IMR-90 (cell line): ENCODE data around the gene PFDN1. TPM values are rescaled to one million over a fixed set of nuclear protein-coding genes. Genes with fewer than 3 reads are reported as not detected.
A peak's percentile ranks its signal among the peaks of the same experiment; 100 is the strongest.
"Not testable (repeated sequence)": the region's sequence is repeated elsewhere in the genome, so short reads cannot be mapped to it uniquely, and the experiment has no call there.

Experiments
- ATAC-seq: fragments of 200-7000 bp; cut with Tn5 transposase; 2 replicates; pipeline ENCODE4 v1.9.1; 2020; ENCODE audit warnings: low read depth, mild to moderate bottlenecking, moderate library complexity
- BruUV-seq: library from RNA; stranded (reverse); fragments of 400-500 nt; replicated peaks from 2 replicates; lab custom pipeline; 2021; lab: Mats Ljungman, UMichigan
- CTCF ChIA-PET: fragments of 300-600 bp; formaldehyde crosslinking; extraction: SDS; loops from one replicate; lab custom pipeline; 2021; ENCODE audit warnings: antibody characterized with exemption; lab: Yijun Ruan, JAX
- POLR2A ChIA-PET: fragments of 300-600 bp; sonication (Branson Sonifier 250); formaldehyde crosslinking; loops from one replicate; lab custom pipeline; 2022; ENCODE audit warnings: antibody characterized with exemption; ENCODE audit not compliant: unreplicated experiment; lab: Charles Lee
- DNase-seq: peaks from one replicate; pipeline ENCODE4 v3.0.0; 2013
- H2AFZ ChIP-seq: replicated peaks from 2 replicates; pipeline ENCODE3; 2013; ENCODE audit warnings: low read length, mild to moderate bottlenecking; ENCODE audit not compliant: poor library complexity
- H2AK5ac ChIP-seq: 2 replicates; pipeline ENCODE4 v1.6.1; 2013; ENCODE audit warnings: low read depth, low read length, inconsistent platforms
- H2AK9ac ChIP-seq: replicated peaks from 2 replicates; pipeline ENCODE3; 2013; ENCODE audit warnings: mild to moderate bottlenecking, low read depth, low read length, moderate library complexity; ENCODE audit not compliant: poor library complexity
- H2BK120ac ChIP-seq: 2 replicates; pipeline ENCODE4 v1.6.1; 2013; ENCODE audit warnings: low read depth, low read length, inconsistent platforms
- H2BK15ac ChIP-seq: 3 replicates; pipeline ENCODE4 v1.6.1; 2013; ENCODE audit warnings: low read depth, low read length, inconsistent platforms
- H2BK20ac ChIP-seq: 2 replicates; pipeline ENCODE4 v1.6.1; 2013; ENCODE audit warnings: low read depth, mild to moderate bottlenecking, inconsistent platforms, low read length, moderate library complexity
- H2BK5ac ChIP-seq: 2 replicates; pipeline ENCODE4 v1.6.1; 2013; ENCODE audit warnings: mild to moderate bottlenecking, low read depth, low read length, inconsistent platforms; ENCODE audit not compliant: poor library complexity, severe bottlenecking
- H3K14ac ChIP-seq: replicated peaks from 2 replicates; pipeline ENCODE4 v1.6.1; 2013; ENCODE audit warnings: low read depth, low read length, inconsistent platforms
- H3K18ac ChIP-seq: 2 replicates; pipeline ENCODE4 v1.6.1; 2013; ENCODE audit warnings: low read depth, low read length, control low read depth
- H3K23ac ChIP-seq: 2 replicates; pipeline ENCODE4 v1.6.1; 2013; ENCODE audit warnings: low read depth, low read length, inconsistent platforms
- H3K27ac ChIP-seq: 2 replicates; pipeline ENCODE4 v1.5.1; 2013; ENCODE audit warnings: mild to moderate bottlenecking, control low read depth, low read length; ENCODE audit not compliant: insufficient read depth
- H3K27me3 ChIP-seq: 2 replicates; pipeline ENCODE4 v1.6.1; 2013; ENCODE audit warnings: low read length; ENCODE audit not compliant: control insufficient read depth, insufficient read depth
- H3K36me3 ChIP-seq: 2 replicates; pipeline ENCODE4 v1.6.1; 2013; ENCODE audit warnings: low read length, mixed read lengths; ENCODE audit not compliant: control insufficient read depth, insufficient read depth
- H3K4ac ChIP-seq: 2 replicates; pipeline ENCODE4 v1.6.1; 2013; ENCODE audit warnings: low read depth, low read length, inconsistent platforms
- H3K4me1 ChIP-seq: 2 replicates; pipeline ENCODE4 v1.6.1; 2013; ENCODE audit warnings: low read length, mixed read lengths; ENCODE audit not compliant: control insufficient read depth, insufficient read depth
- H3K4me2 ChIP-seq: 2 replicates; pipeline ENCODE4 v1.6.1; 2013; ENCODE audit warnings: low read depth, mild to moderate bottlenecking, control low read depth, low read length, moderate library complexity
- H3K4me3 ChIP-seq: 2 replicates; pipeline ENCODE4 v1.5.1; 2013; ENCODE audit warnings: low read depth, mild to moderate bottlenecking, control low read depth, low read length, moderate library complexity; ENCODE audit not compliant: insufficient read depth
- H3K56ac ChIP-seq: 2 replicates; pipeline ENCODE4 v1.6.1; 2013; ENCODE audit warnings: low read length, inconsistent platforms; ENCODE audit not compliant: insufficient read depth; ENCODE audit errors: extremely low read depth
- H3K79me1 ChIP-seq, 2 experiments: 2 replicates each; pipeline ENCODE4 v1.6.1; 2013; ENCODE audit warnings: low read length in 2 of 2, inconsistent platforms in 1 of 2, low read depth in 1 of 2
- H3K9ac ChIP-seq: 2 replicates; pipeline ENCODE4 v1.6.1; 2013; ENCODE audit warnings: low read depth, low read length, control low read depth
- H3K9me1 ChIP-seq: 2 replicates; pipeline ENCODE4 v1.6.1; 2013; ENCODE audit warnings: low read length, inconsistent platforms; ENCODE audit not compliant: insufficient read depth
- H3K9me3 ChIP-seq: 2 replicates; pipeline ENCODE4 v1.6.1; 2013; ENCODE audit warnings: low read length; ENCODE audit not compliant: control insufficient read depth, insufficient read depth
- H4K20me1 ChIP-seq: 2 replicates; pipeline ENCODE4 v1.6.1; 2013; ENCODE audit warnings: low read length, inconsistent platforms; ENCODE audit not compliant: insufficient read depth
- H4K5ac ChIP-seq: 2 replicates; pipeline ENCODE4 v1.6.1; 2013; ENCODE audit warnings: mild to moderate bottlenecking, low read depth, low read length, control low read depth
- H4K8ac ChIP-seq, 2 experiments: 2 replicates each; pipeline ENCODE4 v1.6.1; 2013; ENCODE audit warnings: low read depth in 2 of 2, low read length in 2 of 2, control low read depth in 1 of 2, inconsistent platforms in 1 of 2
- H4K91ac ChIP-seq: 2 replicates; pipeline ENCODE4 v1.6.1; 2013; ENCODE audit warnings: low read depth, low read length, inconsistent platforms; ENCODE audit not compliant: insufficient read depth
- CHD1 ChIP-seq: IDR thresholded peaks from 2 replicates; pipeline ENCODE4 v1.6.1; 2012; ENCODE audit warnings: low read depth, low read length, improper control_type of control experiment
- FOS ChIP-seq: fragments of 150-350 bp; IDR thresholded peaks from 2 replicates; pipeline ENCODE4 v1.6.1; 2016; ENCODE audit warnings: low read depth, low read length
- MXI1 ChIP-seq: IDR thresholded peaks from 2 replicates; pipeline ENCODE4 v1.6.1; 2012; ENCODE audit warnings: low read depth, mild to moderate bottlenecking, low read length, moderate library complexity, borderline replicate concordance
- NFE2L2 ChIP-seq: fragments of 150-350 bp; IDR thresholded peaks from 2 replicates; pipeline ENCODE4 v1.6.1; 2016; ENCODE audit warnings: low read depth, mild to moderate bottlenecking, low read length
- RFX5 ChIP-seq: IDR thresholded peaks from 2 replicates; pipeline ENCODE4 v1.8.0; 2012; ENCODE audit warnings: low read depth, mild to moderate bottlenecking, low read length, moderate library complexity
- WGBS, 2 experiments: methylation state at CpG; one replicate each; pipeline versions ENCODE4 v1.1.5 to v1.1.7; 2013; ENCODE audit warnings: missing lambda C conversion rate in 2 of 2; ENCODE audit not compliant: insufficient read length in 1 of 2; ENCODE audit errors: extremely low coverage in 2 of 2; 5-methylcytosine and 5-hydroxymethylcytosine counted together
- dilution Hi-C: fragments of 300-500 bp; cut with HindIII; formaldehyde crosslinking; loops from one replicate; pipeline ENCODE4 v1.14.3; 2018; ENCODE audit warnings: low sequenced_read_pairs; ENCODE audit not compliant: unreplicated experiment
- in situ Hi-C: fragments of 300-500 bp; cut with MboI; formaldehyde crosslinking; loops from 3 replicates; pipeline ENCODE4 v1.14.3; 2019; ENCODE audit warnings: low sequenced_read_pairs, inconsistent platforms, mixed read lengths
- intact Hi-C: fragments of 100-400 bp; cut with micrococcal nuclease; formaldehyde crosslinking; loops from 2 replicates; pipeline ENCODE4 v1.10.0; 2022
- polyA plus RNA-seq, 3 experiments: library from polyadenylated mRNA; depleted of rRNA; stranded (reverse); fragments of >200 nt; gene quantifications; 2 replicates each; pipeline ENCODE4 v1.2.3, GENCODE V29; 2012; ENCODE audit warnings: low replicate concordance in 1 of 3
- total RNA-seq: library from RNA; depleted of rRNA; stranded (reverse); fragments of >200 nt; gene quantifications from 2 replicates; pipeline ENCODE4 v1.2.3, GENCODE V29; 2012
- TF ChIP-seq, protein P1 (sequence below): fragments of 150-350 bp; IDR thresholded peaks from 2 replicates; pipeline ENCODE4 v1.6.1; 2016; ENCODE audit warnings: low read depth, mild to moderate bottlenecking, low read length, moderate library complexity, borderline replicate concordance
- TF ChIP-seq, protein P2 (sequence below): fragments of 150-350 bp; IDR thresholded peaks from 2 replicates; pipeline ENCODE4 v1.6.1; 2017; ENCODE audit warnings: mild to moderate bottlenecking, antibody characterized with exemption, low read length, low read depth

PFDN1 gene
- total and polyA plus RNA-seq, 2 of the 4 experiments (the other 2 are of a cell fraction), result 98.8 to 134 TPM

DNA sequence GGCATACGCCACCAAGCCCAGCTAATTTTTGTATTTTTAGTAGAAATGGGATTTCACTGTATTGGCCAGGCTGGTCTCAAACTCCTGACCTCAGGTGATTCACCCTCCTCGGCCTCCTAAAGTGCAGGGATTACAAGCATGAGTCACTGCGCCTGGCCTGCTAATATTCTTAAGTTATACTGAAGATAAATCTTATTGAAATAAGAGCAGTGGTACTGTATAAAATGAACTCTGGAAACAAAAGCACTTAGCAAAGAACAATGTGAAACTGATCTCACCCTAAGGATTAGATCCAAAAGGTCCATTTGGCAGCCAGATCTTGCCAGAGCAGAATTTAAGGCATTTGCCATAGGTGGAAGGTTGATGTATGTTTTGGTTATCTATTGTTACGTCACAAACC lies 100.8 kb downstream of the PFDN1 start:
- no peak overlapping the region for H2BK120ac ChIP-seq
- no peak overlapping the region for H2AK5ac ChIP-seq
- dilution Hi-C loops (no loop called here), intact Hi-C loops (no loop called here), in situ Hi-C loops (no loop called here)
- H3K36me3 ChIP-seq, result no peaks in the 10 kb centered on the region
- no peak overlapping the region for H3K23ac ChIP-seq
- no peak overlapping the region for H2BK5ac ChIP-seq
- no peak overlapping the region for H3K4me3 ChIP-seq
- H3K9ac ChIP-seq, result no peak overlapping the region
- no peak overlapping the region for H2AFZ ChIP-seq
- WGBS, 2 experiments, result no CpG with 5 or more reads among the region's 4 CpGs
- no peaks in the 10 kb centered on the region for H3K9me3 ChIP-seq
- no peaks in the 10 kb centered on the region for H3K4me1 ChIP-seq
- POLR2A ChIA-PET, result no interaction called here
- no peak; the same call in 1 of the 2 replicates for ATAC-seq
- no peak overlapping the region for H3K4ac ChIP-seq
- no peak overlapping the region for H3K56ac ChIP-seq
- no peak overlapping the region for H2BK20ac ChIP-seq
- no TSS peak for BruUV-seq
- no peaks in the 10 kb centered on the region for H3K79me1 ChIP-seq
- H3K27me3 ChIP-seq, result no peaks in the 10 kb centered on the region
- H2BK15ac ChIP-seq, result no peak overlapping the region
- TF ChIP-seq RFX5 (no peak), FOS (peak; percentile 22; the same call in 1 of the 2 replicates), CHD1 (no peak), NFE2L2 (no peak), MXI1 (no peak)
- TF ChIP-seq, protein P1, sequence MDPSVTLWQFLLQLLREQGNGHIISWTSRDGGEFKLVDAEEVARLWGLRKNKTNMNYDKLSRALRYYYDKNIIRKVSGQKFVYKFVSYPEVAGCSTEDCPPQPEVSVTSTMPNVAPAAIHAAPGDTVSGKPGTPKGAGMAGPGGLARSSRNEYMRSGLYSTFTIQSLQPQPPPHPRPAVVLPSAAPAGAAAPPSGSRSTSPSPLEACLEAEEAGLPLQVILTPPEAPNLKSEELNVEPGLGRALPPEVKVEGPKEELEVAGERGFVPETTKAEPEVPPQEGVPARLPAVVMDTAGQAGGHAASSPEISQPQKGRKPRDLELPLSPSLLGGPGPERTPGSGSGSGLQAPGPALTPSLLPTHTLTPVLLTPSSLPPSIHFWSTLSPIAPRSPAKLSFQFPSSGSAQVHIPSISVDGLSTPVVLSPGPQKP, result no peak
- TF ChIP-seq, protein P2, sequence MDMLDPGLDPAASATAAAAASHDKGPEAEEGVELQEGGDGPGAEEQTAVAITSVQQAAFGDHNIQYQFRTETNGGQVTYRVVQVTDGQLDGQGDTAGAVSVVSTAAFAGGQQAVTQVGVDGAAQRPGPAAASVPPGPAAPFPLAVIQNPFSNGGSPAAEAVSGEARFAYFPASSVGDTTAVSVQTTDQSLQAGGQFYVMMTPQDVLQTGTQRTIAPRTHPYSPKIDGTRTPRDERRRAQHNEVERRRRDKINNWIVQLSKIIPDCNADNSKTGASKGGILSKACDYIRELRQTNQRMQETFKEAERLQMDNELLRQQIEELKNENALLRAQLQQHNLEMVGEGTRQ, result no peak
- H4K91ac ChIP-seq, result no peak overlapping the region
- no peak overlapping the region for H4K8ac ChIP-seq
- H4K20me1 ChIP-seq, result no peaks in the 10 kb centered on the region
- no peak overlapping the region for H4K5ac ChIP-seq
- H2AK9ac ChIP-seq, result no peak overlapping the region
- DNase-seq, result peak; percentile 61
- no peak overlapping the region for H3K14ac ChIP-seq
- no peak overlapping the region for H3K18ac ChIP-seq
- no peak overlapping the region for H3K27ac ChIP-seq
- no peaks in the 10 kb centered on the region for H3K9me1 ChIP-seq
- CTCF ChIA-PET, result no interaction called here
- no peak overlapping the region for H3K4me2 ChIP-seq

DNA sequence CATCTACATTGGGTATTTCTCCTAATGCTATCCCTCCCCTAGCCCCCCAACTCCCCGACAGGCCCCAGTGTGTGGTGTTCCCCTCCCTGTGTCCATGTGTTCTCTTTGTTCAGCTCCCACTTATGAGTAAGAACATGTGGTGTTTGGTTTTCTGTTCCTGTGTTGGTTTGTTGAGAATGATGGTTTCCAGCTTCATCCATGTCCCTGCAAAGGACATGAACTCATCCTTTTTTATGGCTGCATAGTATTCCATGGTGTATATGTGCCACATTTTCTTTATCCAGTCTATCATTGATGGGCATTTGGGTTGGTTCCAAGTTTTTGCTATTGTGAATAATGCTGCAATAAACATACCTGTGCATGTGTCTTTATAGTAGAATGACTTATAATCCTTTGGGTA lies 104.0 kb downstream of the PFDN1 start:
- H3K56ac ChIP-seq, H2BK120ac ChIP-seq, H3K27me3 ChIP-seq, H3K79me1 ChIP-seq, in situ Hi-C loops, H4K5ac ChIP-seq, dilution Hi-C loops, ATAC-seq, H3K4ac ChIP-seq, H3K9ac ChIP-seq, H2BK15ac ChIP-seq, H3K18ac ChIP-seq, H4K20me1 ChIP-seq, H3K4me3 ChIP-seq, H4K91ac ChIP-seq, H3K36me3 ChIP-seq, POLR2A ChIA-PET, H3K14ac ChIP-seq, H2AK5ac ChIP-seq, H2BK5ac ChIP-seq, H2AFZ ChIP-seq, BruUV-seq, intact Hi-C loops, H3K27ac ChIP-seq, CTCF ChIA-PET, H3K9me3 ChIP-seq, H2AK9ac ChIP-seq, H2BK20ac ChIP-seq, DNase-seq, H3K4me2 ChIP-seq, H3K9me1 ChIP-seq, H4K8ac ChIP-seq, H3K23ac ChIP-seq, H3K4me1 ChIP-seq: not testable (repeated sequence)
- WGBS, 2 experiments, result no CpG with 5 or more reads among the region's 1 CpG
